ENCODE results near the gene GRM8.

Gene GRM8

GRCh38 chr7:127207806-127208205, 44.9 kb downstream of the GRM8 start:
- POLR2A ChIA-PET: no interaction called here
- Histone ChIP-seq H3K4me3 (ENCODE audit: low read depth, low read length) (no peak overlapping the region), H3K4me1 (ENCODE audit: control insufficient read depth, insufficient read depth, low read length) (no peaks in the 10 kb centered on the region), H3K36me3 (ENCODE audit: control insufficient read depth in 2 of 2, insufficient read depth in 1 of 2, low read length in 2 of 2) (no peaks in the 10 kb centered on the region), H3K27ac (ENCODE audit: extremely low read depth, low read depth, low read length) (no peak overlapping the region), H3K9me3 (ENCODE audit: control insufficient read depth, insufficient read depth, low read depth, low read length) (no peaks in the 10 kb centered on the region)
- CTCF ChIA-PET: no interaction called here
- TF ChIP-seq ZBTB26 (tag by site-specific recombination; optimal IDR thresholded peaks at IDR 0.05): no peak
- no peak for TF ChIP-seq ZNF426 (tag by site-specific recombination; IDR thresholded peaks at IDR 0.05)
- TF ChIP-seq ZNF26 (tag by site-specific recombination; IDR thresholded peaks at IDR 0.05): no peak
- no peak for TF ChIP-seq AEBP2 (tag by site-specific recombination; IDR thresholded peaks at IDR 0.05; ENCODE audit: borderline replicate concordance)
- TF ChIP-seq ZNF223 (tag by site-specific recombination; IDR thresholded peaks at IDR 0.05): no peak
- no peak for TF ChIP-seq SP2 (tag by site-specific recombination; IDR thresholded peaks at IDR 0.05)
- TF ChIP-seq EGR2 (tag by site-specific recombination; IDR thresholded peaks at IDR 0.05; ENCODE audit: low read depth): no peak
- TF ChIP-seq ZNF121 (tag by site-specific recombination; IDR thresholded peaks at IDR 0.05): no peak

- no peaks in the 10 kb centered on the region for H3K36me3 ChIP-seq (ENCODE audit: control insufficient read depth in 2 of 2, insufficient read depth in 1 of 2, low read length in 2 of 2)
- TF ChIP-seq ZNF843 (tag by site-specific recombination; IDR thresholded peaks at IDR 0.05) (no peak), ZNF596 (tag by site-specific recombination; IDR thresholded peaks at IDR 0.05) (no peak), ZFP3 (tag by site-specific recombination; IDR thresholded peaks at IDR 0.05; ENCODE audit: low read depth) (no peak)
- H3K27ac ChIP-seq (ENCODE audit: extremely low read depth, low read depth, low read length): no peak overlapping the region
- H3K4me3 ChIP-seq (ENCODE audit: low read depth, low read length): no peak overlapping the region
- CTCF ChIA-PET: no interaction called here
- POLR2A ChIA-PET: no interaction called here
- no peaks in the 10 kb centered on the region for H3K9me3 ChIP-seq (ENCODE audit: control insufficient read depth, insufficient read depth, low read depth, low read length)
- H3K4me1 ChIP-seq (ENCODE audit: control insufficient read depth, insufficient read depth, low read length): no peaks in the 10 kb centered on the region
Measured at GRCh38 chr7:127207230-127207629, 45.5 kb downstream of the GRM8 start.

- CTCF ChIA-PET: no interaction called here
- Histone ChIP-seq H3K4me1 (ENCODE audit: control insufficient read depth, insufficient read depth, low read length) (no peaks in the 10 kb centered on the region), H3K36me3 (ENCODE audit: control insufficient read depth in 2 of 2, insufficient read depth in 1 of 2, low read length in 2 of 2) (no peaks in the 10 kb centered on the region), H3K4me3 (ENCODE audit: low read depth, low read length) (no peak overlapping the region), H3K27ac (ENCODE audit: extremely low read depth, low read depth, low read length) (no peak overlapping the region), H3K9me3 (ENCODE audit: control insufficient read depth, insufficient read depth, low read depth, low read length) (no peaks in the 10 kb centered on the region)
- POLR2A ChIA-PET: no interaction called here
- TF ChIP-seq TSHZ1 (tag by site-specific recombination; IDR thresholded peaks at IDR 0.05; ENCODE audit: borderline replicate concordance): no peak
- no peak for TF ChIP-seq ZSCAN23 (tag by site-specific recombination; IDR thresholded peaks at IDR 0.05)
- TF ChIP-seq ZSCAN4 (tag by site-specific recombination; IDR thresholded peaks at IDR 0.05): no peak
- TF ChIP-seq ZNF792 (tag by site-specific recombination; IDR thresholded peaks at IDR 0.05): no peak
- TF ChIP-seq ZNF777 (tag by site-specific recombination; IDR thresholded peaks at IDR 0.05; ENCODE audit: borderline replicate concordance): no peak
- TF ChIP-seq BCL11A (tag by site-specific recombination; IDR thresholded peaks at IDR 0.05; ENCODE audit: low read depth): no peak
- TF ChIP-seq ZNF561 (tag by site-specific recombination; IDR thresholded peaks at IDR 0.05; ENCODE audit: borderline replicate concordance): no peak
- TF ChIP-seq ZNF18 (tag by site-specific recombination; IDR thresholded peaks at IDR 0.05): no peak
- no peak for TF ChIP-seq ZNF23 (tag by site-specific recombination; IDR thresholded peaks at IDR 0.05; ENCODE audit: borderline replicate concordance)
Measured at GRCh38 chr7:127194571-127194970, 58.2 kb downstream of the GRM8 start.
